Loucy (cell line): Measurements from ENCODE around the gene ORC4.

ENCODE experiments used
- H2AFZ ChIP-seq: fragments of 200-600 bp; sonication (generic); 2 replicates; pipeline ENCODE4 v1.6.0; 2016; ENCODE audit warnings: antibody characterized with exemption, mild to moderate bottlenecking, low read length, moderate library complexity
- H3F3A ChIP-seq: fragments of 200-600 bp; 2 replicates; pipeline ENCODE4 v1.6.0; 2016; ENCODE audit warnings: antibody characterized with exemption, low read depth, mild to moderate bottlenecking
- H3K27me3 ChIP-seq: fragments of 200-600 bp; sonication (generic); 2 replicates; pipeline ENCODE4 v1.6.1; 2014; ENCODE audit warnings: low read length, mild to moderate bottlenecking; ENCODE audit not compliant: insufficient read depth, poor library complexity, severe bottlenecking
- H3K36me3 ChIP-seq: fragments of 200-600 bp; sonication (generic); 2 replicates; pipeline ENCODE4 v1.6.1; 2016; ENCODE audit warnings: low read length; ENCODE audit not compliant: insufficient read depth
- H3K4me1 ChIP-seq: fragments of 200-600 bp; sonication (generic); 2 replicates; pipeline ENCODE4 v1.5.1; 2014; ENCODE audit warnings: low read length, mild to moderate bottlenecking; ENCODE audit not compliant: insufficient read depth, poor library complexity, severe bottlenecking
- H3K4me2 ChIP-seq: fragments of 200-600 bp; sonication (generic); 2 replicates; pipeline ENCODE4 v1.6.0; 2014; ENCODE audit warnings: antibody characterized with exemption, low read length, low read depth, mild to moderate bottlenecking; ENCODE audit not compliant: poor library complexity, severe bottlenecking
- H3K4me3 ChIP-seq: fragments of 200-600 bp; sonication (generic); 2 replicates; pipeline ENCODE4 v1.5.1; 2014; ENCODE audit warnings: low read length, mild to moderate bottlenecking, mixed read lengths; ENCODE audit not compliant: poor library complexity, severe bottlenecking
- H3K79me2 ChIP-seq: fragments of 200-600 bp; sonication (generic); 2 replicates; pipeline ENCODE4 v1.6.1; 2014; ENCODE audit warnings: low read length; ENCODE audit not compliant: insufficient read depth
- H3K9ac ChIP-seq: fragments of 200-600 bp; sonication (generic); 2 replicates; pipeline ENCODE4 v1.6.0; 2014; ENCODE audit warnings: mild to moderate bottlenecking, low read depth, low read length, moderate library complexity; ENCODE audit not compliant: poor library complexity, severe bottlenecking
- H3K9me2 ChIP-seq: fragments of 200-600 bp; sonication (generic); replicated peaks from 2 replicates; pipeline ENCODE4 v1.6.1; 2016; ENCODE audit warnings: low read depth, low read length, mixed read lengths
- H3K9me3 ChIP-seq: fragments of 200-600 bp; sonication (generic); 2 replicates; pipeline ENCODE4 v1.6.1; 2014; ENCODE audit warnings: mild to moderate bottlenecking, antibody characterized with exemption, low read length, low read depth; ENCODE audit not compliant: insufficient read depth
- H4K20me1 ChIP-seq: fragments of 200-600 bp; sonication (generic); 2 replicates; pipeline ENCODE4 v1.6.0; 2014; ENCODE audit warnings: antibody characterized with exemption, low read length, mild to moderate bottlenecking; ENCODE audit not compliant: insufficient read depth, poor library complexity, severe bottlenecking
- CTCF ChIP-seq: fragments of 200-600 bp; sonication (generic); conservative IDR thresholded peaks from 2 replicates; pipeline ENCODE4 v1.5.1; 2014; ENCODE audit warnings: mild to moderate bottlenecking, antibody characterized with exemption, low read length
- EZH2phosphoT487 ChIP-seq: fragments of 200-600 bp; IDR thresholded peaks from 2 replicates; pipeline ENCODE4 v1.6.1; 2018; ENCODE audit warnings: antibody characterized with exemption, mild to moderate bottlenecking, moderate library complexity, borderline replicate concordance

ORC4 gene

GRCh38 chr2:148000095-148000494 is 20.4 kb downstream of the ORC4 start:
- TF ChIP-seq CTCF (no peak), EZH2phosphoT487 (no peak)
- peaks cover 81% of the 10 kb centered on the region for H3K79me2 ChIP-seq

GRCh38 chr2:147999126-147999525 is 21.4 kb downstream of the ORC4 start:
- Histone ChIP-seq H3F3A (no peaks in the 10 kb centered on the region), H4K20me1 (peaks cover 5% of the 10 kb centered on the region), H3K36me3 (peaks cover 6% of the 10 kb centered on the region; the same call in 1 of the 2 replicates), H3K9me3 (no peaks in the 10 kb centered on the region; the same call in 1 of the 2 replicates), H3K4me3 (no peak overlapping the region), H3K27me3 (no peaks in the 10 kb centered on the region), H3K79me2 (peaks cover 83% of the 10 kb centered on the region), H2AFZ (no peak overlapping the region), H3K4me2 (no peak overlapping the region), H3K9me2 (no peaks in the 10 kb centered on the region), H3K9ac (no peak overlapping the region), H3K4me1 (peaks cover under 1% of the 10 kb centered on the region)
- TF ChIP-seq EZH2phosphoT487 (no peak), CTCF (no peak)

More at GRCh38 chr2:148000095-148000494, 20.4 kb downstream of the ORC4 start:
- Histone ChIP-seq H3K36me3 (peaks cover 6% of the 10 kb centered on the region; the same call in 1 of the 2 replicates), H3K9me2 (no peaks in the 10 kb centered on the region), H4K20me1 (peaks cover 5% of the 10 kb centered on the region), H3K9ac (no peak overlapping the region), H2AFZ (no peak overlapping the region), H3F3A (no peaks in the 10 kb centered on the region), H3K4me2 (no peak overlapping the region), H3K27me3 (no peaks in the 10 kb centered on the region), H3K4me1 (peaks cover 6% of the 10 kb centered on the region), H3K4me3 (no peak overlapping the region), H3K9me3 (no peaks in the 10 kb centered on the region; the same call in 1 of the 2 replicates)

- no peak overlapping the region for H3K4me2 ChIP-seq
- no peak for TF ChIP-seq EZH2phosphoT487
- TF ChIP-seq CTCF: no peak
- H3K4me1 ChIP-seq: no peaks in the 10 kb centered on the region
- peaks cover 6% of the 10 kb centered on the region; the same call in 1 of the 2 replicates for H3K36me3 ChIP-seq
- H3K79me2 ChIP-seq: peaks cover 82% of the 10 kb centered on the region
- no peak overlapping the region for H2AFZ ChIP-seq
- no peaks in the 10 kb centered on the region for H3F3A ChIP-seq
- no peaks in the 10 kb centered on the region for H3K27me3 ChIP-seq
- peaks cover 5% of the 10 kb centered on the region for H4K20me1 ChIP-seq
- H3K9me3 ChIP-seq: no peaks in the 10 kb centered on the region; the same call in 1 of the 2 replicates
- H3K4me3 ChIP-seq: no peak overlapping the region
- no peak overlapping the region for H3K9ac ChIP-seq
- no peaks in the 10 kb centered on the region for H3K9me2 ChIP-seq
These were observed 22.3 kb downstream of the ORC4 start for GRCh38 chr2:147998203-147998602.
